ENCODE data around the gene RGS12. TPM values are rescaled to one million over a fixed set of nuclear protein-coding genes. Genes with fewer than 3 reads are reported as not detected.

Gene RGS12
- total and polyA plus RNA-seq, 2 of the 13 experiments (the other 11 are each of a cell fraction or from before 2014, with no cell fraction given): 21.0 to 27.7 TPM

DNA sequence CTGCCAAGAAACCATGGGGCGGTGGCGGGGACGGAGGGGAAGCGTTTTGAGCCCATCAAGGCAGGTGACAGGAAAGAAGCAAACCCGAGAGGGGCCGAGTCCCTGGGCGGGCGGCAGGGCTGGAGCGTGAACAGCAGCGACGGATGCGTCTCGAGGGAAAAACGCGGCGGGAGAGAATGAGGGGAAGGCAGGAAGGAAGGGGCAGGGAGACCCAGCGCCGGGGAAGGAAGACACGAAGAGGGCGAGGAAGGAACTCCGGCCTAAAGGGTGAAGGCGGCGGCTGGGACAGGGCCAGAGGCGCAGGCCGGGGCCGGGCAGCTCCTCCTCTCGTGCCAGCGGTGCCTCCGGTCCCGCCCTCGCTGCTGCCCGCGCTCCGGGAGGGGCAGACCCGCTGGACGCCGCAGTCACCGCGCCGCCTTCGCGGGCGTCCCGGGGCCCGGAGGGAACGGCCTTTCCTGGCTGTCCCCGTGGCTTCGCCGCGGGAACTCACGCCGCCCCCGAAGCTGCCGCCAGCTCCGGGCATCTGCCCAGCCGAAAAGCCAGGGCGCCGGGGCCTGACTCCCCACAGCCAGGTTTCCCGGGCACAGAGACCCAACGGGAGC lies 751 bp upstream of the RGS12 start (continued):
- TF ChIP-seq HES4 (CRISPR knock-in tag; IDR thresholded peaks at IDR 0.05; ENCODE audit: borderline replicate concordance) (peak; percentile 55; the same call in 1 of the 2 replicates), ZKSCAN5 (CRISPR knock-in tag; IDR thresholded peaks at IDR 0.05) (no peak), PTBP1 (IDR thresholded peaks at IDR 0.05; ENCODE audit: low read depth, low read length, poor library complexity, severe bottlenecking) (peak; percentile 23), TBX3 (IDR thresholded peaks at IDR 0.05; ENCODE audit: borderline replicate concordance) (no peak), CBX1 (IDR thresholded peaks at IDR 0.05; ENCODE audit: low read depth) (peak; percentile 75), REL (CRISPR knock-in tag; conservative IDR thresholded peaks at IDR 0.05) (no peak), HMG20A (CRISPR knock-in tag; IDR thresholded peaks at IDR 0.05; ENCODE audit: borderline replicate concordance) (no peak), ZNF143 (CRISPR knock-in tag; IDR thresholded peaks at IDR 0.05) (0 out of 2 replicates have a peak, but pooled peaks have one; percentile 25), FOXA3 (CRISPR knock-in tag; IDR thresholded peaks at IDR 0.05) (no peak), ZNF33B (CRISPR knock-in tag; IDR thresholded peaks at IDR 0.05) (0 out of 2 replicates have a peak, but pooled peaks have one; percentile 15), AKAP8 (CRISPR knock-in tag; IDR thresholded peaks at IDR 0.05) (no peak; the same call in 1 of the 2 replicates), SRY (CRISPR knock-in tag; IDR thresholded peaks at IDR 0.05) (0 out of 2 replicates have a peak, but pooled peaks have one; percentile 14), ZNF136 (CRISPR knock-in tag; IDR thresholded peaks at IDR 0.05; ENCODE audit: low read depth) (0 out of 2 replicates have a peak, but pooled peaks have one; percentile 33), ZNF274 (CRISPR knock-in tag; IDR thresholded peaks at IDR 0.05) (0 out of 2 replicates have a peak, but pooled peaks have one; percentile 16), ZBTB3 (CRISPR knock-in tag; IDR thresholded peaks at IDR 0.05; ENCODE audit: borderline replicate concordance, low read depth) (0 out of 2 replicates have a peak, but pooled peaks have one; percentile 37), ZNF317 (CRISPR knock-in tag; IDR thresholded peaks at IDR 0.05) (no peak), ZNF761 (CRISPR knock-in tag; conservative IDR thresholded peaks at IDR 0.05) (peak; percentile 88), KDM2A (CRISPR knock-in tag; IDR thresholded peaks at IDR 0.05; ENCODE audit: borderline replicate concordance, low read depth) (no peak; the same call in none of the 2 replicates), SKI (IDR thresholded peaks at IDR 0.05; ENCODE audit: partially characterized antibody) (no peak), IRX3 (CRISPR knock-in tag; IDR thresholded peaks at IDR 0.05; ENCODE audit: borderline replicate concordance, low read depth) (no peak)
- TF ChIP-seq, protein P1, sequence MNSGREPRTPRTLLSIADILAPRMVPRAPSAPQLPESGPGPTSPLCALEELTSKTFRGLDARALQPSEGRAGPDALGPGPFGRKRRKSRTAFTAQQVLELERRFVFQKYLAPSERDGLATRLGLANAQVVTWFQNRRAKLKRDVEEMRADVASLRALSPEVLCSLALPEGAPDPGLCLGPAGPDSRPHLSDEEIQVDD (CRISPR knock-in tag; IDR thresholded peaks at IDR 0.05; ENCODE audit: borderline replicate concordance): no peak
- TF ChIP-seq, protein P2, sequence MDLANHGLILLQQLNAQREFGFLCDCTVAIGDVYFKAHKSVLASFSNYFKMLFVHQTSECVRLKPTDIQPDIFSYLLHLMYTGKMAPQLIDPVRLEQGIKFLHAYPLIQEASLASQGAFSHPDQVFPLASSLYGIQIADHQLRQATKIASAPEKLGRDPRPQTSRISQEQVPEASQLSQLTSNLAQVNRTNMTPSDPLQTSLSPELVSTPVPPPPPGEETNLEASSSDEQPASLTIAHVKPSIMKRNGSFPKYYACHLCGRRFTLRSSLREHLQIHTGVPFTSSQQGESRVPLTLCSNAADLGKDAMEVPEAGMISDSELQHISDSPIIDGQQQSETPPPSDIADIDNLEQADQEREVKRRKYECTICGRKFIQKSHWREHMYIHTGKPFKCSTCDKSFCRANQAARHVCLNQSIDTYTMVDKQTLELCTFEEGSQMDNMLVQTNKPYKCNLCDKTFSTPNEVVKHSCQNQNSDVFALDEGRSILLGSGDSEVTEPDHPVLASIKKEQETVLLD (CRISPR knock-in tag; IDR thresholded peaks at IDR 0.05; ENCODE audit: low read depth): 0 out of 2 replicates have a peak, but pooled peaks have one; percentile 10
- TF ChIP-seq, protein P3, sequence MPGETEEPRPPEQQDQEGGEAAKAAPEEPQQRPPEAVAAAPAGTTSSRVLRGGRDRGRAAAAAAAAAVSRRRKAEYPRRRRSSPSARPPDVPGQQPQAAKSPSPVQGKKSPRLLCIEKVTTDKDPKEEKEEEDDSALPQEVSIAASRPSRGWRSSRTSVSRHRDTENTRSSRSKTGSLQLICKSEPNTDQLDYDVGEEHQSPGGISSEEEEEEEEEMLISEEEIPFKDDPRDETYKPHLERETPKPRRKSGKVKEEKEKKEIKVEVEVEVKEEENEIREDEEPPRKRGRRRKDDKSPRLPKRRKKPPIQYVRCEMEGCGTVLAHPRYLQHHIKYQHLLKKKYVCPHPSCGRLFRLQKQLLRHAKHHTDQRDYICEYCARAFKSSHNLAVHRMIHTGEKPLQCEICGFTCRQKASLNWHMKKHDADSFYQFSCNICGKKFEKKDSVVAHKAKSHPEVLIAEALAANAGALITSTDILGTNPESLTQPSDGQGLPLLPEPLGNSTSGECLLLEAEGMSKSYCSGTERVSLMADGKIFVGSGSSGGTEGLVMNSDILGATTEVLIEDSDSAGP (CRISPR knock-in tag; IDR thresholded peaks at IDR 0.05; ENCODE audit: borderline replicate concordance): peak; percentile 73; the same call in 1 of the 2 replicates
- TF ChIP-seq, protein P4, sequence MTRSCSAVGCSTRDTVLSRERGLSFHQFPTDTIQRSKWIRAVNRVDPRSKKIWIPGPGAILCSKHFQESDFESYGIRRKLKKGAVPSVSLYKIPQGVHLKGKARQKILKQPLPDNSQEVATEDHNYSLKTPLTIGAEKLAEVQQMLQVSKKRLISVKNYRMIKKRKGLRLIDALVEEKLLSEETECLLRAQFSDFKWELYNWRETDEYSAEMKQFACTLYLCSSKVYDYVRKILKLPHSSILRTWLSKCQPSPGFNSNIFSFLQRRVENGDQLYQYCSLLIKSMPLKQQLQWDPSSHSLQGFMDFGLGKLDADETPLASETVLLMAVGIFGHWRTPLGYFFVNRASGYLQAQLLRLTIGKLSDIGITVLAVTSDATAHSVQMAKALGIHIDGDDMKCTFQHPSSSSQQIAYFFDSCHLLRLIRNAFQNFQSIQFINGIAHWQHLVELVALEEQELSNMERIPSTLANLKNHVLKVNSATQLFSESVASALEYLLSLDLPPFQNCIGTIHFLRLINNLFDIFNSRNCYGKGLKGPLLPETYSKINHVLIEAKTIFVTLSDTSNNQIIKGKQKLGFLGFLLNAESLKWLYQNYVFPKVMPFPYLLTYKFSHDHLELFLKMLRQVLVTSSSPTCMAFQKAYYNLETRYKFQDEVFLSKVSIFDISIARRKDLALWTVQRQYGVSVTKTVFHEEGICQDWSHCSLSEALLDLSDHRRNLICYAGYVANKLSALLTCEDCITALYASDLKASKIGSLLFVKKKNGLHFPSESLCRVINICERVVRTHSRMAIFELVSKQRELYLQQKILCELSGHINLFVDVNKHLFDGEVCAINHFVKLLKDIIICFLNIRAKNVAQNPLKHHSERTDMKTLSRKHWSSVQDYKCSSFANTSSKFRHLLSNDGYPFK (CRISPR knock-in tag; IDR thresholded peaks at IDR 0.05; ENCODE audit: borderline replicate concordance): no peak

All from HepG2 (cell line).